ENCODE measurements around the gene WAC. TPM values are rescaled to one million over a fixed set of nuclear protein-coding genes. Genes with fewer than 3 reads are reported as not detected.
"Not testable (repeated sequence)": the region's sequence is repeated elsewhere in the genome, so short reads cannot be mapped to it uniquely, and the experiment has no call there.

The WAC gene
- total RNA-seq, 4 donors from 2014 or later, result 141 to 162 (median 155) TPM

- ATAC-seq, result no peak
- Histone ChIP-seq H3K27ac (no peak overlapping the region), H3K9me3 (peaks cover 0 to 12% (median 0%) of the 10 kb centered on the region in 3 donors), H3K27me3 (peaks cover 7% of the 10 kb centered on the region), H3K4me3 (no peak overlapping the region), H3K4me1 (no peaks in the 10 kb centered on the region), H3K36me3 (no peaks in the 10 kb centered on the region)
- no peak for TF ChIP-seq POLR2A (IDR thresholded peaks at IDR 0.05)
- no peak for TF ChIP-seq POLR2AphosphoS5 (IDR thresholded peaks at IDR 0.05)
- TF ChIP-seq EP300 (IDR thresholded peaks at IDR 0.05), result no peak
- TF ChIP-seq, protein P1, sequence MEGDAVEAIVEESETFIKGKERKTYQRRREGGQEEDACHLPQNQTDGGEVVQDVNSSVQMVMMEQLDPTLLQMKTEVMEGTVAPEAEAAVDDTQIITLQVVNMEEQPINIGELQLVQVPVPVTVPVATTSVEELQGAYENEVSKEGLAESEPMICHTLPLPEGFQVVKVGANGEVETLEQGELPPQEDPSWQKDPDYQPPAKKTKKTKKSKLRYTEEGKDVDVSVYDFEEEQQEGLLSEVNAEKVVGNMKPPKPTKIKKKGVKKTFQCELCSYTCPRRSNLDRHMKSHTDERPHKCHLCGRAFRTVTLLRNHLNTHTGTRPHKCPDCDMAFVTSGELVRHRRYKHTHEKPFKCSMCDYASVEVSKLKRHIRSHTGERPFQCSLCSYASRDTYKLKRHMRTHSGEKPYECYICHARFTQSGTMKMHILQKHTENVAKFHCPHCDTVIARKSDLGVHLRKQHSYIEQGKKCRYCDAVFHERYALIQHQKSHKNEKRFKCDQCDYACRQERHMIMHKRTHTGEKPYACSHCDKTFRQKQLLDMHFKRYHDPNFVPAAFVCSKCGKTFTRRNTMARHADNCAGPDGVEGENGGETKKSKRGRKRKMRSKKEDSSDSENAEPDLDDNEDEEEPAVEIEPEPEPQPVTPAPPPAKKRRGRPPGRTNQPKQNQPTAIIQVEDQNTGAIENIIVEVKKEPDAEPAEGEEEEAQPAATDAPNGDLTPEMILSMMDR (IDR thresholded peaks at IDR 0.05), result no peak
- WGBS, 2 donors (ENCODE audit: low coverage in 1 of 2), result 48 to 98% methylated on average over 2 of the region's 2 CpGs
Observed at GRCh38 chr10:28652106-28652505, 119.2 kb downstream of the WAC start.

- TF ChIP-seq POLR2AphosphoS5 (IDR thresholded peaks at IDR 0.05), result no peak
- no peak for TF ChIP-seq POLR2A (IDR thresholded peaks at IDR 0.05)
- Histone ChIP-seq H3K4me3 (no peak overlapping the region), H3K36me3 (no peaks in the 10 kb centered on the region), H3K4me1 (no peaks in the 10 kb centered on the region), H3K27me3 (peaks cover 7% of the 10 kb centered on the region), H3K9me3 (peaks cover 0 to 12% (median 0%) of the 10 kb centered on the region in 3 donors), H3K27ac (no peak overlapping the region)
- 88 to 89% methylated on average over 3 to 5 of the region's 5 CpGs for WGBS, 2 donors (ENCODE audit: low coverage in 1 of 2)
- no peak for ATAC-seq
Observed at GRCh38 chr10:28652703-28653102, 119.8 kb downstream of the WAC start.

DNA sequence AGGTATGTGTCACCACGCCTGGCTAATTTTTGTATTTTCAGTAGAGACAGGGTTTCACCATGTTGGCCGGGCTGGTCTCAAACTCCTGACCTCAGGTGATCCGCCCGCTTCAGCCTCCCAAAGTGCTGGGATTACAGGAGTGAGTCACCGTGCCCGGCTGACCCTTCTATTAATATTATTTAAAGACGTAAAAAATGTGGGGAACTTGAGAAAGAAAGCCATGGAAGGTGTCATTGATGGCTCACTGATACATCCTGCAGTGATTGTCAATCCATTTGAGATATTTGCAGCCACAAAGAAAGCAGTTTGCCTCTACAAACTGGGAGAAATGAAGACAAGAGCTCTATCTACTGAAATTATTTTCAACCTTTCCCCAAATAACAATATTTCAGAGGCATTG lies 125.9 kb downstream of the WAC start:
- ATAC-seq, H3K4me1 ChIP-seq, H3K27ac ChIP-seq, H3K27me3 ChIP-seq, H3K36me3 ChIP-seq, H3K4me3 ChIP-seq, H3K9me3 ChIP-seq: not testable (repeated sequence)
- WGBS, 2 donors (ENCODE audit: low coverage in 1 of 2), result 66 to 69% methylated on average over 5 to 6 of the region's 7 CpGs

- H3K27ac ChIP-seq, result no peak overlapping the region
- WGBS, 2 donors (ENCODE audit: low coverage in 1 of 2), result 42 to 80% methylated on average over 1 to 3 of the region's 3 CpGs
- ATAC-seq, result no peak
- H3K36me3 ChIP-seq, result no peaks in the 10 kb centered on the region
- no peak overlapping the region for H3K4me3 ChIP-seq
- TF ChIP-seq POLR2AphosphoS5 (IDR thresholded peaks at IDR 0.05), result no peak
- TF ChIP-seq EP300 (IDR thresholded peaks at IDR 0.05), result no peak
- TF ChIP-seq, protein P1 (IDR thresholded peaks at IDR 0.05), result no peak
- TF ChIP-seq POLR2A (IDR thresholded peaks at IDR 0.05), result no peak
- peaks cover 9% of the 10 kb centered on the region for H3K27me3 ChIP-seq
- no peaks in the 10 kb centered on the region for H3K9me3 ChIP-seq
- H3K4me1 ChIP-seq, result peaks cover 0 to 8% (median 0%) of the 10 kb centered on the region in 3 donors
Observed at GRCh38 chr10:28661035-28661434, 128.1 kb downstream of the WAC start.

- 7 to 11% methylated on average over 8 to 9 of the region's 9 CpGs for WGBS, 2 donors (ENCODE audit: low coverage in 1 of 2)
- TF ChIP-seq POLR2A (IDR thresholded peaks at IDR 0.05), result no peak
- TF ChIP-seq, protein P1 (IDR thresholded peaks at IDR 0.05), result peak; percentile 89 to 95 (median 92)
- peaks cover 0 to 15% (median 7%) of the 10 kb centered on the region in 3 donors for H3K4me1 ChIP-seq
- no peak overlapping the region for H3K4me3 ChIP-seq
- no peaks in the 10 kb centered on the region for H3K9me3 ChIP-seq
- peak overlapping the region in 1 of 4 donors; percentile 11 for H3K27ac ChIP-seq
- H3K27me3 ChIP-seq, result peaks cover 37% of the 10 kb centered on the region
- peak; percentile 82 for ATAC-seq
- H3K36me3 ChIP-seq, result no peaks in the 10 kb centered on the region
Observed at GRCh38 chr10:28663576-28664368, 130.9 kb downstream of the WAC start.

DNA sequence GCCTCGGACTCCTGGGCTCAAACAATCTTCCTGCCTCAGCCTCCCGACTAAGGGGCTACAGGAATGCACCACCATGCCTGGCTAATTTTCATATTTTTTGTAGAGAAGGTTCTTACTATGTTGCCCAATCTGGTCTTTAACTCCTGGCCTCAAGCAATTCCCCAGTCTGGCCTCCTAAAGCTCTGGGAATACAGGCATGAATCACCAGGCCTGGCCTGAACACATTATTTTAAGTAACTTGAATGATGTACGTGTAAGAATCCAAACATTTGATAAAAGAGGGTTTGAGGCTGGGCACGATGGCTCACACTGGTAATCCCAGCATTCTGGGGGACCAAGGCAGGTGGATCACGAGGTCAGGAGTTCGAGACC lies 131.4 kb downstream of the WAC start:
- TF ChIP-seq POLR2AphosphoS5 (IDR thresholded peaks at IDR 0.05) (no peak), POLR2A (IDR thresholded peaks at IDR 0.05) (no peak), EP300 (IDR thresholded peaks at IDR 0.05) (no peak)
- TF ChIP-seq, protein P1 (IDR thresholded peaks at IDR 0.05), result no peak
- Histone ChIP-seq H3K27ac (peak overlapping the region in 1 of 4 donors; percentile 11), H3K4me1 (peaks cover 0 to 21% (median 11%) of the 10 kb centered on the region in 3 donors), H3K27me3 (peaks cover 43% of the 10 kb centered on the region), H3K4me3 (no peak overlapping the region), H3K9me3 (no peaks in the 10 kb centered on the region), H3K36me3 (no peaks in the 10 kb centered on the region)
- WGBS, 2 donors (ENCODE audit: low coverage in 1 of 2), result 47 to 57% methylated on average over 2 to 6 of the region's 6 CpGs
- ATAC-seq, result peak; percentile 42
